ENCODE measurements around the gene USP48.

USP48 gene

DNA sequence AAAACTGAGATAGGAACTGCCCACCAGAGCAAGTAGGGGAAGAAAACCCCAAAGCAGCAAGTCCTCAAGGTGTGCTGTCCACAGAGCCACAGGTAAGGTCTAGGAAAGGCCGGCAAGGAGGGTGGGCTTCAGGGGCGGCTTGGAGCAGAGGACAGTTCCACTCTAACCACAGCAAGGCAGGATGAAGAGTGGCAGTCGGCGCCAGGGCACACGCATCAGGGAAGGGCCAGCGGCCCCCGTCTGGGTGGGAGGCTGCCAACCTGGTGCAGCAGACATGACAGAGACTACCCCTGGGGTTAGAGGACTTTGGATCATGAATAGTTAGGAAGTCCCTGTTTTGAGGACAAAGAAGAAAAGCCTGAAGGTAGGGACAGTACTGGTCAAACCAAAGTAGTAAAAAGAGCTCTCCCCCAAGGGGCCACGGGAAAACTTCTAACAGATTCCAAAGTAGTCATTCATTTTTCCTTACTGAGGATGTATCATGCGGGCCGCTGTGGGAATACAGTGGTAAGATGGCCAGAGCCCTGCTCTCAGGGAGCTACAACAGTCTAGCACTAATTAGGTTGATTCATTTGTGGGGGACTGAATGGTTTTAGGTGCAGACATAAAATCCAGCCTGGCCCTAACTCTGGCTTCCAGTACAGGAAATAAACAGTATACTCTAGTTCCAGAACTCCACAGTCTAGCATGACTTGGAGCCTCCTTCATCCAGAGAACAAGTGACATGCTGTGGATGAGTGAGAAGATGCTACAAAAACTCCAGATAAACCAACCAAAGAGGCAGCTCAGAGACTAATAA, 110.3 kb downstream of the USP48 start:
- Histone ChIP-seq H2BK12ac (ENCODE audit: low read length) (no peak overlapping the region), H2BK5ac (ENCODE audit: low read length) (no peak overlapping the region), H2AK5ac (ENCODE audit: low read depth, low read length) (no peak overlapping the region), H3K9me3 (replicated peaks in 1 of 2; ENCODE audit: control insufficient read depth in 2 of 2, insufficient read depth in 1 of 2, low read depth in 1 of 2, low read length in 2 of 2) (no peaks in the 10 kb centered on the region), H3K4ac (ENCODE audit: low read length) (no peak overlapping the region), H4K8ac (ENCODE audit: low read depth, low read length) (no peak overlapping the region), H3K36me3 (replicated peaks in 1 of 2; ENCODE audit: control insufficient read depth in 2 of 2, insufficient read depth in 2 of 2, low read length in 2 of 2) (peaks cover 0 to 9% of the 10 kb centered on the region in 2 donors), H3K4me1 (ENCODE audit: control insufficient read depth in 2 of 2, insufficient read depth in 1 of 2, low read depth in 1 of 2, low read length in 2 of 2) (peaks cover 5 to 8% of the 10 kb centered on the region in 2 donors), H3K23ac (ENCODE audit: low read depth, low read length, poor library complexity) (no peak overlapping the region), H3K18ac (ENCODE audit: low read length) (peak overlapping the region; percentile 85), H3K4me3 (ENCODE audit: low read length in 2 of 2) (no peak overlapping the region), H3K79me1 (ENCODE audit: low read depth, low read length) (no peaks in the 10 kb centered on the region), H2BK15ac (ENCODE audit: low read length) (no peak overlapping the region), H3K14ac (ENCODE audit: low read length) (no peak overlapping the region), H3K27me3 (ENCODE audit: control insufficient read depth in 3 of 3, insufficient read depth in 3 of 3, low read depth in 1 of 3, low read length in 3 of 3) (peaks cover 0 to 28% (median 25%) of the 10 kb centered on the region in 3 experiments), H2AFZ (ENCODE audit: low read length) (no peak overlapping the region), H3K9ac (ENCODE audit: low read depth, low read length, poor library complexity) (peak overlapping the region; percentile 5), H2BK120ac (ENCODE audit: low read depth, low read length) (no peak overlapping the region), H3K27ac (replicated peaks; ENCODE audit: low read length) (no peak overlapping the region), H3K4me2 (ENCODE audit: insufficient read depth, low read length, poor library complexity, severe bottlenecking) (no peak overlapping the region), H4K91ac (ENCODE audit: low read depth, low read length, poor library complexity) (no peak overlapping the region)
- no peak for DNase-seq (ENCODE audit: low spot score)
- no CpG with 5 or more reads among the region's 10 CpGs for WGBS, 2 donors (ENCODE audit: extremely low coverage in 2 of 2, insufficient read length in 2 of 2, insufficient replicate concordance in 1 of 2)

DNA sequence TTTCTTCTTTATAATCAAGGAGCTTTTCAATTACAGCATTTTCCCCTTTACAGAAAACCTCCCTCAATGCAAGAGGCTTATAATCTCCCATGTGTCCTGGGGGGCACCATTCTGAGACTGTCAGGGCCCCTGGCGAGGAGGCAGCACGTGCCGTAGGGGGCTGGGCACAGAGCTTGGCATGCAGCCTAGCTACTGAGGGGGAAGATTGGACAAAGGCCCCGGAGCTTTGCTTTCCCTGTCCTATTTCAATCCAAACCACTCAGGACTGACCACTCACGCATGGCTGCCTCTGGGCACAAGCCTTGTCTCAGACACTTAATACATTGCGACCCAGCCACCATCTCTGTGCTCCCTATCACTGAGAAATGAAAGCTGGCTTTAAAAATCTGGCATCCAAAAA, 111.0 kb downstream of the USP48 start:
- Histone ChIP-seq H3K4me3 (ENCODE audit: low read length in 2 of 2) (no peak overlapping the region), H3K4ac (ENCODE audit: low read length) (no peak overlapping the region), H4K91ac (ENCODE audit: low read depth, low read length, poor library complexity) (no peak overlapping the region), H3K23ac (ENCODE audit: low read depth, low read length, poor library complexity) (no peak overlapping the region), H3K27me3 (ENCODE audit: control insufficient read depth in 3 of 3, insufficient read depth in 3 of 3, low read depth in 1 of 3, low read length in 3 of 3) (peaks cover 0 to 36% (median 28%) of the 10 kb centered on the region in 3 experiments), H2BK12ac (ENCODE audit: low read length) (no peak overlapping the region), H2BK5ac (ENCODE audit: low read length) (no peak overlapping the region), H3K79me1 (ENCODE audit: low read depth, low read length) (no peaks in the 10 kb centered on the region), H3K9ac (ENCODE audit: low read depth, low read length, poor library complexity) (no peak overlapping the region), H3K14ac (ENCODE audit: low read length) (no peak overlapping the region), H3K9me3 (replicated peaks in 1 of 2; ENCODE audit: control insufficient read depth in 2 of 2, insufficient read depth in 1 of 2, low read depth in 1 of 2, low read length in 2 of 2) (no peaks in the 10 kb centered on the region), H3K27ac (replicated peaks; ENCODE audit: low read length) (no peak overlapping the region), H3K18ac (ENCODE audit: low read length) (no peak overlapping the region), H2AFZ (ENCODE audit: low read length) (no peak overlapping the region), H3K4me1 (ENCODE audit: control insufficient read depth in 2 of 2, insufficient read depth in 1 of 2, low read depth in 1 of 2, low read length in 2 of 2) (peaks cover 5 to 14% of the 10 kb centered on the region in 2 donors), H3K4me2 (ENCODE audit: insufficient read depth, low read length, poor library complexity, severe bottlenecking) (no peak overlapping the region), H4K8ac (ENCODE audit: low read depth, low read length) (no peak overlapping the region), H2BK15ac (ENCODE audit: low read length) (no peak overlapping the region), H2BK120ac (ENCODE audit: low read depth, low read length) (no peak overlapping the region), H3K36me3 (replicated peaks in 1 of 2; ENCODE audit: control insufficient read depth in 2 of 2, insufficient read depth in 2 of 2, low read length in 2 of 2) (peaks cover 0 to 2% of the 10 kb centered on the region in 2 donors), H2AK5ac (ENCODE audit: low read depth, low read length) (no peak overlapping the region)
- no CpG with 5 or more reads among the region's 6 CpGs for WGBS, 2 donors (ENCODE audit: extremely low coverage in 2 of 2, insufficient read length in 2 of 2, insufficient replicate concordance in 1 of 2)
- DNase-seq (ENCODE audit: low spot score) = no peak

DNA sequence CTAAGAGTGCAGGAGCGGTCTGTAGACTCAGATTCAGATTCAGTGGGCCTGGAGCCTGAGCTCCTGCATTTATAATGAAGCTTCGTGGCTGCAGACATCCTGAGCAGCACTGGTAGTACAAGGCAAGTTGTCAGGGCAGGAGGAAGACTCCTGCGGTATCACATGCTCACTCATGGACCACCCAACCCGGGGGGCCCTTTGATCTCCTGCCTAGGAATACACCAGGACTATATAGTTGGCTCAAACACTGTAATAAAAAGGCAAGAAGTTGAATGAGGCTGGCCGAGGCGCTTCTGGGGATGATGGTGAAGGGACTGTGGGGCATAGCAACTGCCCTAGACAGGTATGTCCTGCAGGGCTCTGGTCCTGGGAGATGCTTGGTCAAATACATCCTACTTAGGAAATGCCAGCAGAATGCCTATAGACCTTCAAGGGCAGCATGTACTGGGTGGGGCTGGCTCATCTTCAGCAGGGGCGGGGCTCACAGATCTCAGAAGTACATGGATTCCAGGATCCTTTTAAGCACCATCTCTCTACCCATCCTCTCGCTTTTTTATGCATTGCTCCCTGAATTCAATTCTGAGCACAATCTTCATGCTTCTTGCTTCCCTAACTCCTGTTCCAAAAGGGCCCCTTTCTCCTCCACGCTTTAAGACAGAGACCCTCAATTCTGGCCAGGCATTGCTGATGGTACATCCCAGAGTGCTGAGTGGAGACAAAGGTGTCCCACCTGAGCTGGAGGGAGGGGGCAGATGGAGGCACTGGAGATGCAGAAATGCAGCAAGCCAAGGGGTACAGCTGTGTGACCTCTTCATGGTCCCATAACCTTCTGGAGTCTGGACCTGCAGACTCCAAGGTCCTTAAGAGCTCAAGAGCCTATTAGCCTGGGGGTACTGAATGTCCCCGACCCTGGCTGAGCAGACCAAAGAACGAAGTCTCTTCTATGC, 111.7 kb downstream of the USP48 start:
- no peak overlapping the region for H2BK5ac ChIP-seq (ENCODE audit: low read length)
- H3K36me3 ChIP-seq (replicated peaks in 1 of 2; ENCODE audit: control insufficient read depth in 2 of 2, insufficient read depth in 2 of 2, low read length in 2 of 2) = no peaks in the 10 kb centered on the region
- H3K79me1 ChIP-seq (ENCODE audit: low read depth, low read length) = no peaks in the 10 kb centered on the region
- H3K4me1 ChIP-seq (ENCODE audit: control insufficient read depth in 2 of 2, insufficient read depth in 1 of 2, low read depth in 1 of 2, low read length in 2 of 2) = peaks cover 5 to 21% of the 10 kb centered on the region in 2 donors
- WGBS, 2 donors (ENCODE audit: extremely low coverage in 2 of 2, insufficient read length in 2 of 2, insufficient replicate concordance in 1 of 2) = no CpG with 5 or more reads among the region's 11 CpGs
- no peak overlapping the region for H2BK120ac ChIP-seq (ENCODE audit: low read depth, low read length)
- H3K14ac ChIP-seq (ENCODE audit: low read length) = no peak overlapping the region
- H2BK15ac ChIP-seq (ENCODE audit: low read length) = no peak overlapping the region
- no peak overlapping the region for H2AFZ ChIP-seq (ENCODE audit: low read length)
- no peak overlapping the region for H3K23ac ChIP-seq (ENCODE audit: low read depth, low read length, poor library complexity)
- H3K27ac ChIP-seq (replicated peaks; ENCODE audit: low read length) = no peak overlapping the region
- H3K4me2 ChIP-seq (ENCODE audit: insufficient read depth, low read length, poor library complexity, severe bottlenecking) = no peak overlapping the region
- H3K9me3 ChIP-seq (replicated peaks in 1 of 2; ENCODE audit: control insufficient read depth in 2 of 2, insufficient read depth in 1 of 2, low read depth in 1 of 2, low read length in 2 of 2) = no peaks in the 10 kb centered on the region
- no peak for DNase-seq (ENCODE audit: low spot score)
- no peak overlapping the region for H4K91ac ChIP-seq (ENCODE audit: low read depth, low read length, poor library complexity)
- no peak overlapping the region for H3K9ac ChIP-seq (ENCODE audit: low read depth, low read length, poor library complexity)
- no peak overlapping the region for H2AK5ac ChIP-seq (ENCODE audit: low read depth, low read length)
- H2BK12ac ChIP-seq (ENCODE audit: low read length) = no peak overlapping the region
- no peak overlapping the region for H3K4ac ChIP-seq (ENCODE audit: low read length)
- no peak overlapping the region for H3K4me3 ChIP-seq (ENCODE audit: low read length in 2 of 2)
- no peak overlapping the region for H3K18ac ChIP-seq (ENCODE audit: low read length)
- peaks cover 0 to 43% (median 28%) of the 10 kb centered on the region in 3 experiments for H3K27me3 ChIP-seq (ENCODE audit: control insufficient read depth in 3 of 3, insufficient read depth in 3 of 3, low read depth in 1 of 3, low read length in 3 of 3)
- no peak overlapping the region for H4K8ac ChIP-seq (ENCODE audit: low read depth, low read length)
